ENCODE data around the gene EPS8. TPM values are rescaled to one million over a fixed set of nuclear protein-coding genes. Genes with fewer than 3 reads are reported as not detected.

EPS8 gene
- total RNA-seq, 1 experiment from 2014 or later: 7.5 TPM

DNA sequence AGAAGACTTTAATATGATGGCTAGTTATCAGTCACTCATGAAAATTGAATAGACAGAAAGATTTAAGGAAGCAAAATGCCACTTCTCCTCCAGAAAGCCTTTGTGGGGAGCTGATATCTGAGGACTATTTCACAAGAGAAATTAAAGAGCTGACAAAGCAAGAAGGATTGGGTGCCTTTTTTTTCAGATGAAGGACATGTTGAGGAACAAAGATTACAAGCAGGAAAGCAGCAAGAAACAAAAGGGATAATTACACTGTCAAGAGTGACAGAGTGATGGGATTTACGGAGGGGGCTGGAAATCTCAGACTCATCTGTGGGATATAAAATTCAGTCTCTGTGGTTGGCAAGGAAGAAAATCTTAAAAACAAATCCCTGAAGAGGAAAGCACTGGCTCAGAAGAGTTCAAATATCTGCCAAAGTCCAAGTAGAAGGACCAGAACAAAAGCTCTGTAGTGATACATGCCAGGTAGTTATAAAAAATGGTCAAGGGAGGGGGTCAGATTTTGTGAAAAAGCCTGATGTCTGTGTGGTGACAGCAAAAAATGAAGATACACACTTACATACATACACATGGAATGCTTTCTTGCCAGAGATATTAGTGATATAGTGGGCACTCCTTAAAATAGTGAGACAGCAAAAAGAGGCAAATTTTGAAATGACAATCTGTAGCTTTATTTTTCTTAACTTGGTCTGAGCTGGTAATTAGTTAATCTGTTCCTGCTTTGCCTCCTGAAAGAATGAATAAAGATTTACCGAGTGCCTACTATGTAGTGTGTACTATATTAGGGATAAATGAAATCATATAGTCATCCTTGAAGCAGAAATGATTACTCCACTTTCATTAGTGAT, 62.9 kb downstream of the EPS8 start (continued):
- TF ChIP-seq STAT6 (CRISPR knock-in tag; conservative IDR thresholded peaks at IDR 0.05; ENCODE audit: low read depth) (no peak), NR1H2 (CRISPR knock-in tag; IDR thresholded peaks at IDR 0.05) (no peak), IRF2 (CRISPR knock-in tag; IDR thresholded peaks at IDR 0.05; ENCODE audit: borderline replicate concordance, low read depth) (no peak), HMGXB4 (CRISPR knock-in tag; IDR thresholded peaks at IDR 0.05) (no peak), RELA (CRISPR knock-in tag; IDR thresholded peaks at IDR 0.05; ENCODE audit: borderline replicate concordance) (no peak), ZNF263 (CRISPR knock-in tag; IDR thresholded peaks at IDR 0.05; ENCODE audit: low read depth) (no peak), ZBTB43 (CRISPR knock-in tag; IDR thresholded peaks at IDR 0.05) (no peak)
- TF ChIP-seq, protein P1, sequence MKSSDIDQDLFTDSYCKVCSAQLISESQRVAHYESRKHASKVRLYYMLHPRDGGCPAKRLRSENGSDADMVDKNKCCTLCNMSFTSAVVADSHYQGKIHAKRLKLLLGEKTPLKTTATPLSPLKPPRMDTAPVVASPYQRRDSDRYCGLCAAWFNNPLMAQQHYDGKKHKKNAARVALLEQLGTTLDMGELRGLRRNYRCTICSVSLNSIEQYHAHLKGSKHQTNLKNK (CRISPR knock-in tag; IDR thresholded peaks at IDR 0.05): no peak

DNA sequence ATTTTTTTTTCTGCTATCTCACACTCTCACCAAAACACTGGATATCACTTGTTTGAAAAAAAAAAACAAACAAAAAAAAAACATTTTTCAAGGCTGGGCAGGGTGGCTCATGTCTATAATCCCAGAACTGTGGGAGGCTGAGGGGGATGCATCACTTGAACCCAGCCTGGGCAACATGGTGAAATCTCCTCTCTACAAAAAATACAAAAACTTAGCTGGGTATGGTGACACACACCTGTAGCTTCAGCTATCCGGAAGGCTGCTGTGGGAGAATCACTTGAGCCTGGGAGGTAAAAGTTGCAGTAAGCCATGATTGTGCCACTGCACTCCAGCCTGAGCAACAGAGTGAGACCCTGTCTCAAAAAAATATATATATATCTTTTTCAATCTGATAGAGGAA, 66.2 kb downstream of the EPS8 start:
- Mint-ChIP-seq H3K36me3 (no peaks in the 10 kb centered on the region), H3K27me3 (ENCODE audit: low read depth) (no peaks in the 10 kb centered on the region), H3K9me3 (no peaks in the 10 kb centered on the region), H3K4me3 (no peak overlapping the region), H3K4me1 (no peaks in the 10 kb centered on the region), H3K27ac (no peak overlapping the region)
- ChIA-PET CTCF (no interaction called here), POLR2A (no interaction called here)
- no peak for DNase-seq (ENCODE audit: low spot score)
- no peak for ATAC-seq
- TF ChIP-seq MAX (CRISPR knock-in tag; IDR thresholded peaks at IDR 0.05) (no peak), ZNF416 (CRISPR knock-in tag; IDR thresholded peaks at IDR 0.05) (no peak), CREB1 (CRISPR knock-in tag; IDR thresholded peaks at IDR 0.05) (no peak), MYBL2 (CRISPR knock-in tag; IDR thresholded peaks at IDR 0.05) (no peak), ESRRA (CRISPR knock-in tag; IDR thresholded peaks at IDR 0.05; ENCODE audit: borderline replicate concordance) (no peak), NFYB (CRISPR knock-in tag; conservative IDR thresholded peaks at IDR 0.05; ENCODE audit: low read depth) (no peak), JAZF1 (CRISPR knock-in tag; IDR thresholded peaks at IDR 0.05) (no peak), ERG (CRISPR knock-in tag; IDR thresholded peaks at IDR 0.05) (no peak), GABPB1 (CRISPR knock-in tag; IDR thresholded peaks at IDR 0.05) (no peak), ZNF121 (CRISPR knock-in tag; IDR thresholded peaks at IDR 0.05) (no peak), ZNF219 (CRISPR knock-in tag; IDR thresholded peaks at IDR 0.05; ENCODE audit: borderline replicate concordance) (no peak), KAT7 (CRISPR knock-in tag; IDR thresholded peaks at IDR 0.05; ENCODE audit: borderline replicate concordance) (no peak), GRHL2 (CRISPR knock-in tag; IDR thresholded peaks at IDR 0.05; ENCODE audit: insufficient replicate concordance, severe bottlenecking) (no peak)
- TF ChIP-seq, protein P2, sequence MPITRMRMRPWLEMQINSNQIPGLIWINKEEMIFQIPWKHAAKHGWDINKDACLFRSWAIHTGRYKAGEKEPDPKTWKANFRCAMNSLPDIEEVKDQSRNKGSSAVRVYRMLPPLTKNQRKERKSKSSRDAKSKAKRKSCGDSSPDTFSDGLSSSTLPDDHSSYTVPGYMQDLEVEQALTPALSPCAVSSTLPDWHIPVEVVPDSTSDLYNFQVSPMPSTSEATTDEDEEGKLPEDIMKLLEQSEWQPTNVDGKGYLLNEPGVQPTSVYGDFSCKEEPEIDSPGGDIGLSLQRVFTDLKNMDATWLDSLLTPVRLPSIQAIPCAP (CRISPR knock-in tag; IDR thresholded peaks at IDR 0.05): no peak
- TF ChIP-seq, protein P3, sequence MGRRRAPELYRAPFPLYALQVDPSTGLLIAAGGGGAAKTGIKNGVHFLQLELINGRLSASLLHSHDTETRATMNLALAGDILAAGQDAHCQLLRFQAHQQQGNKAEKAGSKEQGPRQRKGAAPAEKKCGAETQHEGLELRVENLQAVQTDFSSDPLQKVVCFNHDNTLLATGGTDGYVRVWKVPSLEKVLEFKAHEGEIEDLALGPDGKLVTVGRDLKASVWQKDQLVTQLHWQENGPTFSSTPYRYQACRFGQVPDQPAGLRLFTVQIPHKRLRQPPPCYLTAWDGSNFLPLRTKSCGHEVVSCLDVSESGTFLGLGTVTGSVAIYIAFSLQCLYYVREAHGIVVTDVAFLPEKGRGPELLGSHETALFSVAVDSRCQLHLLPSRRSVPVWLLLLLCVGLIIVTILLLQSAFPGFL (CRISPR knock-in tag; IDR thresholded peaks at IDR 0.05; ENCODE audit: borderline replicate concordance): no peak
- TF ChIP-seq, protein P4, sequence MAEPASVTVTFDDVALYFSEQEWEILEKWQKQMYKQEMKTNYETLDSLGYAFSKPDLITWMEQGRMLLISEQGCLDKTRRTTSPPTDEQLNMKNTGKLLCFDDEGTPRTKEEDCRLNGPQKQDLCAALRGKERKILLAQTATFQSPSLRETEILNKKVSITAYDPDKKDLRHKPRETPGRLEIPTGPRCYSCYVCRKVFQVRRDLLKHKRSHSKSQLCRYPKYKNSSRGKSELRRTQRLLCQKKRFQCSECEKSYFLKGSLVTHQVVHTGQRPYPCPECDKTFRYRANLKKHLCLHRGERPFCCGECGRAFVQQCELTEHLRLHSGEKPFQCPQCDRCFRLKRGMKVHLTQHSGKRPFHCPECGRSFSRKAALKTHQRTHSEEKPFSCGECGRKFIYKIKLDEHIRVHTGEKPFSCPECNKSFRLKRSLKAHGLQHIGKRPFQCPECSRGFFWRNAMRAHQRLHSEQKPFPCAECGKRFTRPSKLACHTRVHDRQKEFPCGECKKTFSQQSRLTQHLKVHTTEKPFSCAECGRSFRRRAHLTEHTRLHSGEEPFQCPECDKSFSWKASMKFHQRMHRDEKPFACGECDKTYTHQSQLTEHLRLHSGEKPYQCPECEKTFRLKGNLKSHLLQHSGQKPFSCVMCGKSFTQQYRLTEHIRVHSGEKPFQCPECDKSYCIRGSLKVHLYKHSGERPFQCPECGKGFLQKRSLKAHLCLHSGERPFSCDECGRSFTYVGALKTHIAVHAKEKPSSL (CRISPR knock-in tag; conservative IDR thresholded peaks at IDR 0.05): no peak
